ENCODE measurements around the gene SLC24A1.

SLC24A1 gene

DNA sequence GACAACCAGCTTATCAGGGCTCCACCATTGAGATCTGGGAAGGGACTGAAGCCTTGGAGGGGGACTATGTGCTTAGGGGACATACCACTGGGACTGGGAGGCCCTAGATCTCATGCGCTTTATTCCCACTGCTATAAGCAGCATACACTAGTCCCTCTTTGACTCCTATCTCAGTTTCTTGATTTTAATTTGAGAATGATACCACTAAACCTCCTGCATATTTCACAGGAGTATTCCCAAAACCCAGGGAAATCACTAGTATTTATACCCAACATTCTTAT lies 29.2 kb downstream of the SLC24A1 start:
- in situ Hi-C loops (cut with MboI; ENCODE audit: low sequenced_read_pairs) = no loop called here

DNA sequence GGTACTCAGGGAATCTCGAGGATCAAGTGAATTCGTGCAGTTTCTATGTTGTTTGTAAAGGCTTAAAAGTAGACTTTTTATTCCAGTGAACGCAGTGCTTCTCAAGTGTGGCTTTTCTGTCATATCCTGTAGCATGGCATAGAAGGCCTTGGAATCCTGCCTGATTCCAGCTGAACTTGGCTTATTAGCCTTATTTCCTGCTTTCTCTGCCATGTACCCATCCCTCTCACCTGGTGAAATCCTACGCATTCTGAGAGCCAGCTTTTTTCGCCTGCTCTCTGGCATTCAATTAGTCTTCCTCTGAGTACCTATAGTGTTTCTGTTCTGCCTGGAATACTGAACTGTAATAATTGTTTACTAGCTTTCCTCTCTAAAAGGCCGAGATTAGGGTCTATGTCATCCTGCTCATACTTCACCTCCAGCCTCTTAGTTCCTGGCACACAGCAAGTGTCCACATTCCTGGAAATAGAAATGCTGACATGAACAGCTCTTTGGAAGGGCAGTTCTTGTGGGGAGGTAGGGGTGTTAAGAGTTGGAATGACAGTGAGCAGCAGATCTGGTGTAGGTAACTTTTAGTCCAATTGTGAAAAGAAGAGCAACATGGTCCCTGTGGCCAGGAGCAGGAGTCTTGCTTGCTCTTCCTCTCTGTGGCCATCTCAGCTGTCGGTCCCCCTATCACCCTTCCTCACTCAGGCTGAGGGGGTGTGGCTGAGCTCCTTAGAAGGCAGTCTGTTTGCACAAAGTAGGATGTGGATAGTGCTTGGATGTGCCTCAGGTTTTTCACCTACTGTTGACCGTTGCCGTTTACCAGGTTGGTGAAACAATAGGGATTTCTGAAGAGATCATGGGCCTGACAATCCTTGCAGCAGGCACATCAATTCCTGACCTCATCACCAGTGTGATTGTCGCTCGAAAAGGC lies 30.4 kb downstream of the SLC24A1 start:
- in situ Hi-C loops (cut with MboI; ENCODE audit: low sequenced_read_pairs) = no loop called here

GRCh38 chr15:65653341-65653740 lies 31.6 kb downstream of the SLC24A1 start:
- in situ Hi-C loops (cut with MboI; ENCODE audit: low sequenced_read_pairs) = no loop called here

- in situ Hi-C loops (cut with MboI; ENCODE audit: low sequenced_read_pairs) = no loop called here
Measured at GRCh38 chr15:65653801-65654521, 32.2 kb downstream of the SLC24A1 start.

GRCh38 chr15:65655026-65655425 lies 33.3 kb downstream of the SLC24A1 start:
- in situ Hi-C loops (cut with MboI; ENCODE audit: low sequenced_read_pairs) = no loop called here

- in situ Hi-C loops (cut with MboI; ENCODE audit: low sequenced_read_pairs) = no loop called here
Measured at GRCh38 chr15:65655457-65655856, 33.7 kb downstream of the SLC24A1 start.

DNA sequence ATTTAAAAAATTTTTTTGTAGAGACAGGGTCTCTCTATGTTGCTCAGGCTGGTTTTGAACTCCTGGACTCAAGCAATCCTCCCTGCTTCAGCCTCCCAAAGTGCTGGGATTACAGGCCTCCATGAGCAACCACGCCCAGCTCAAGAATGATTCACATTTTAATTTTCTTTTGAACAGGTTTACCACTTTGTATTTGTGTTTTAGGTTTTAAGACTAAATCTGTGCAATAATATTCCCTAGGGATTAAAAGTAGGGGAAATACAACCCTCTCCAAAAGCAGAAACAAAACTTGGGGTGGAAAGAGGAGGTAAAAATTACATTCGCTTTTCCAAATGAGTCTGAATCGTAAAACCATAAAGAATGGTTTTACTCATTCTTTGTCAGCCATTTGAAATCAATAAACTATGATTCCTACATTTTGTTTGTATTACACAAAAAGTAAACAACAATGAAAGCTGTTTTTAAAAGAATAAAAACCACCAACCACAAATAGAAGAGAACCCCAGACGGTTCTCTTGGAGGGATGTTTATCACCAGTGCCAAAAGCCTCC lies 37.8 kb downstream of the SLC24A1 start:
- in situ Hi-C loops (cut with MboI; ENCODE audit: low sequenced_read_pairs) = no loop called here

GRCh38 chr15:65660927-65661326 lies 39.2 kb downstream of the SLC24A1 start:
- in situ Hi-C loops (cut with MboI; ENCODE audit: low sequenced_read_pairs) = no loop called here

DNA sequence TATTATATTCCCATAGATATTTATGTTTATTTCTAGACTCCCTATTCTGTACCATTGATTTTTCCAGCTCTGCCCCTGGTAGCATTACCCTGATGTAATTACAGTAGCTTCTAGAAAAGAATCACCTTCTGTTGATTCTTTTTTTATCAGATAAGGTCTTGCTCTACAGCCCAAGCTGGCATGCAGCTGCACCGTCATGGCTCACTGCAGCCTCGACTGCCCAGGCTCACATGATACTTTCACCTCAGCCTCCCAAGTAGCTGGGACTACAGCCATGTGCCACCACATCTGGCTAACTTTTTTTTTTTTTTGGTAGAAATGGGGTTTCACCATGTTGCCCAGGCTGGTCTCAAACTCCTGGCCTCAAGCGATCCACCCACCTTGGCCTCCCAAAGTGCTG lies 41.8 kb downstream of the SLC24A1 start:
- in situ Hi-C loops (cut with MboI; ENCODE audit: low sequenced_read_pairs) = no loop called here

- in situ Hi-C loops (cut with MboI; ENCODE audit: low sequenced_read_pairs) = no loop called here
Measured at GRCh38 chr15:65666257-65666656, 44.5 kb downstream of the SLC24A1 start.

DNA sequence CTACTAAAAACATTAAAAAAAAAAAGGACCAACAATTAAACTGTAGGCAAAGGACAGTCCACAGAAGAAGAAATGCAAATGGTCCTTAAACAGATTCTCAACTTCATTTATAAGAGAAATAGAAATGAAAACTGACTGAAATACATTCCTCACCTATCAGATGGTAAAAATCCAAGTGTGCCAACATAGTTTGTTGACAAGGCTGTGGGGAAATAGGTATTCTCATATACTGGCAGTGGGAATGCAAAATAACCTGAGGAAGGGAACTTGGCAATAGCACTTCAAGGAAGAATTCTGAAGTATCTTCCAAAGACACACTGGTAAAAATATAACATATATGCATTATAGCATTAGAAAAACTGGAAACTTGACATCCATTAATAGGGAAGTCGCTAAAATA lies 53.8 kb downstream of the SLC24A1 start:
- in situ Hi-C loops (cut with MboI; ENCODE audit: low sequenced_read_pairs) = no loop called here

DNA sequence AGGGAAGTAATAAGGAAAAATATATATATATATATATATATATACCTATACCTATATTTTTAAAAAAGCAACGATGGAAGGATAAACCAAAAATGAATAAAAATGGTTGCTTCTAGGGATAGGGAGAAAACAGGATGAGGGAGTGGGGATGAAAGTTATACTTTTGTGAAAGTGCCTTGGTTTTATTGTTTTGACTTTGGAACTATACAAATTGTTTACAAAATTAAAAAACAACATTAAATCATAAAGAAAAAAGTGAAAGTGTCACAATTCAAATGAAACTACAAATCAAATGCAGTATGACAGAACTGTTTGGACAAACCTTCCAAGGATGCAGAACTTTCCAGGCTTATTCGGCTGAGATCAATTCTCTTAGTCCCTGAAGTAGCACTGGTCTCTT lies 54.4 kb downstream of the SLC24A1 start:
- in situ Hi-C loops (cut with MboI; ENCODE audit: low sequenced_read_pairs) = no loop called here

GRCh38 chr15:65680544-65680943 lies 58.8 kb downstream of the SLC24A1 start:
- in situ Hi-C loops (cut with MboI; ENCODE audit: low sequenced_read_pairs) = no loop called here

DNA sequence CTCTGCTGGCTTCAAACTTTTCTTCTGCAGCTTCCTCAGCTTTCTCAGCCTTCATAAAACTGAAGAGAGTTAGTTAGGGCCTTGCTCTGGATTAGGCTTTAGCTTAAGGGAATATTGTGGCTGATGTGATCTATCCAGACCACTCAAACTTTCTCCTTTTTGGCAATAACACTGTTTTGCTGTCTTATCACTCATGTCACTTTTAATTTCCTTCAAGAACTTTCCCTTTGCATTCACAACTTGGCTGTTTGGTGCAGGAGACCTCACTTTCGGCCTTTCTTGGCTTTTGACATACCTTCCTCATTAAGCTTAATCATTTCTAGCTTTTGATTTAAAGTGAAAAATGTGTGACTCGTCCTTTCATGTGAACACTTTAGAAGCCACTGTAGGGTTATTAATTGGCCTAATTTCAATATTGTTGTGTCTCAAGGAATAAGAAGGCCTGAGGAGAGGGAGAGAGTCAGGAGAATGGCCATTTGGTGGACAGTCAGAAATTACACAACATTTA lies 60.7 kb downstream of the SLC24A1 start:
- in situ Hi-C loops (cut with MboI; ENCODE audit: low sequenced_read_pairs) = no loop called here

DNA sequence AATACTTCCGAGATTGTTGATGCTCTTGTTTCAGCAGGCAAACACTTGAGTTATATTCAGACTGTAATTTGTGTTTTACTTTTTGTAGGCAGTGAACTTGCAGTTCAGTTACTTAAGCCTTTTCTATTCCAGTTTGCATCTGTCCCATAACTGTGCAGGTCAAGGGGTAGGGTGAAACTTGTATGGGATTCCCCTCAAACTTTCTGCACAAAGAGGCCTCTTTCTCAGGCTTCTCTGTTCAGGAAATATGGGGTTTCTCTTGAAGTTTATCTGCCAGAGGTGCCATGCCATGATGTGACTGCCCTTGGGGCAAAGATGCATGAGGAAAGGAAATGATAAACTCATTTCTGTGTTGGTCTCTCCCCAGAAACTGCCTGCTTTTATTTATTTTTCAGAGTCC lies 66.7 kb downstream of the SLC24A1 start:
- in situ Hi-C loops (cut with MboI; ENCODE audit: low sequenced_read_pairs) = no loop called here

- in situ Hi-C loops (cut with MboI; ENCODE audit: low sequenced_read_pairs) = no loop called here
Measured at GRCh38 chr15:65690173-65690572, 68.4 kb downstream of the SLC24A1 start.

GRCh38 chr15:65690778-65691177 lies 69.0 kb downstream of the SLC24A1 start:
- in situ Hi-C loops (cut with MboI; ENCODE audit: low sequenced_read_pairs) = no loop called here

DNA sequence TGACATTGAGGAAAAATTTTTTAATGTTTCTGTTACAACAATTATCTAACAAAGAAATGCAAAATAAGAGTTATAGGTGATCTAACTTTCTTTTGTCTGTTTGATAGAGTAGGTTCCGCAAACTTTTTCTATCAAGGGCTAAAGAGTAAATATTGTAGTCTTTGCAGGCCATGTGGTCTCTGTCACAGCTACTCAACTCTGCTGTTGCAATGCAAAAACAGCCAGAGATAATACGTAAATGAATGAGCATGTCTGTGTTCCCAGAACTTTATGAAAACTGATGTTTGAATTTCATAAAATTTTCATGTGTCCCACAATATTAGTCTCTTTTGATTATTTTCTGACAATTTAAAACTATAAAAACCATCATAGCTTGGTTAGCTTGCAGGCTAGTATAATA lies 73.3 kb downstream of the SLC24A1 start:
- in situ Hi-C loops (cut with MboI; ENCODE audit: low sequenced_read_pairs) = no loop called here

All from HL-60/S4 treated with retinoic acid at 250 ng/mL for 4 days and 3 days (cell line).